Activated CD8-positive, alpha-beta memory T cell treated with anti-CD3 and anti-CD28 coated beads, Interleukin-2, amount 10 ng/mL, durations not matched to agents 7 days and 5 days (primary cell): ENCODE data around the gene PREP. TPM values are rescaled to one million over a fixed set of nuclear protein-coding genes. Genes with fewer than 3 reads are reported as not detected.

ENCODE experiments used
- ATAC-seq: fragments of 150-1000 bp; cut with Tn5 transposase; one replicate; pipeline ENCODE4 v1.10.0; 2021; ENCODE audit warnings: moderate library complexity
- CTCF ChIA-PET: fragments of 350-600 bp; sonication (Branson Sonifier 250); formaldehyde crosslinking; loops from one replicate; lab custom pipeline; 2021; ENCODE audit warnings: antibody characterized with exemption; lab: Charles Lee
- DNase-seq: peaks from one replicate; pipeline ENCODE4 v3.0.0-alpha.2; 2020
- H3K27ac Mint-ChIP-seq: one replicate; pipeline ENCODE4 v1.8.0; 2021; ENCODE audit warnings: mild to moderate bottlenecking, mixed read lengths
- H3K27me3 Mint-ChIP-seq: one replicate; pipeline ENCODE4 v1.8.0; 2021; ENCODE audit warnings: mixed read lengths
- H3K36me3 Mint-ChIP-seq: one replicate; pipeline ENCODE4 v1.8.0; 2021; ENCODE audit warnings: mild to moderate bottlenecking, mixed read lengths
- H3K4me1 Mint-ChIP-seq: one replicate; pipeline ENCODE4 v1.8.0; 2021; ENCODE audit warnings: mixed read lengths
- H3K4me3 Mint-ChIP-seq: one replicate; pipeline ENCODE4 v1.8.0; 2021; ENCODE audit warnings: mild to moderate bottlenecking, moderate library complexity, mixed read lengths
- H3K9me3 Mint-ChIP-seq: one replicate; pipeline ENCODE4 v1.8.0; 2022; ENCODE audit warnings: low read depth, mixed read lengths
- total RNA-seq, 2 experiments: library from RNA; stranded (reverse); gene quantifications; one replicate each; pipeline ENCODE4 v1.2.3, GENCODE V29; 2021

PREP gene
- 10 to 100 TPM; 44.1 to 52.9 TPM for total RNA-seq

DNA sequence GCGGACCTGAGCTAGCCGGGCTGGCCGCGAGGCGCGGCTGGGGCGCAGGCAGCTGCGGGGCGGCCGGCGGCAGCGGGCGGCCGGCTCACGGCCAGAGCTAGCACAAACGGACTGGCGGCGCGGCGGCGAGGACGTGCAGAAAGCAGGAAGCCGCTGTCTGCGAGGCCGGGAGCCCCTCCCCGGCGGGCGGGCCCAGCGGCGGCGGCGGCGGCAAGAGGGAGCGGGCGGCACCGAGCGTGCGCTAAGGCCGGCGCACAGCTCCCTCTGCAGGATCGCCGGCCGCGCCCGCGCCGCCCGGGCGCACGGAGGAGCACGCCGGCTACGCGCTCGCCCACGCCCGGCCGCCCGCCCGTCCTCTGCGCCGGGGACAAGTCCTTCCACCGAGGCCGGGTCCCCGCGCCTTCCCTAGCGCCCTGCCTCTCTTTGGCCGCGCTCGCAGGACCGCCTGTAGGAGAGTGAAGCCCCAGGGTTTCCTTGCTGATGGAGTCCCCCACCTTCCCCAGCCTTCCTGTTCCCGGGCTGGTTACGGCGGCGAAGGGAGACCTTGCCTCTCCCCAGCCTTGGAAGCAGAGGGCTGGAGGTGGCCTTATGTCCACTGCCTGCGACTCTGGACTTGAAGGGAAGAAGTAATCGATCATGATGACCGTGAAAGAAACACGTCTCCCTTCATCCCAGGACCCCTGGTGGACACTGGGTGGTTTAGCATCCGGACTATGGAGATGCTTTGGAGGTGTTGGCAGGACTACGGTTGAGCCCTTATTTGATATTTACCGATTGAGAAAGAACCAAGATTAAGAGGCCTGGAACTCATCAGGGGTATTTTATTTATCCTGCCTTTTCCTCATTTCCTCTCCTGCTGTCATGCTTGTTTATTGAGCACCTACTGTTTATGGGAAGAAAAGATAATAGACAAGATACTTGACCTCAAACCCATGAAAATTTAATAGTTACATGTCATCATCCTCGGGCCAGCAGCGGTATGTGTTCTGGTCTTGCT is at the start of gene PREP:
Gene PREP (minus strand): TSS at position 144 of the 997 bp plus-strand sequence. CDS start 191 bp downstream, outside the sequence.
- Mint-ChIP-seq H3K4me3 (peak within 1 kb of the TSS; percentile 86), H3K27ac (peak within 1 kb of the TSS; percentile 79)

DNA sequence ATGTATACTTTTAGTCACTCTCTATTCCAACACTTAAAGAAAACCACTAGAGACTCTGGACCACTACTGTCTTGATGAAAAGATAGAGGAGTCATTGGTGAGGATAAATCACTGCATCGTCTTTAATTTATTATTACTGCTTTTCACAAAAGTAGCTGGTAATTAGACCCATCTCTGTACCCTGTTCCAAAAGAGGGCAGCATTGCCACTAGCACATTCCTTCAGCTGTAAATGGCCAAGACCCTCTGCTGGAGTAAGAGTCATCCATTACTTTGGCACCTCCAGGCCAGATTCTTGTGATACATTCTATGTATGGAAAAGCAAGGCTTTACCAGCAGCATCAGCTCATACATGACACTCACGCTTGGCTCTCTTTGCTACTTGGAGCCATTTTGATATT is 49.5 kb upstream of the PREP start:
- peaks cover 2% of the 10 kb centered on the region for H3K9me3 Mint-ChIP-seq
- H3K27me3 Mint-ChIP-seq = no peaks in the 10 kb centered on the region
- no peak overlapping the region for H3K4me3 Mint-ChIP-seq
- CTCF ChIA-PET = interaction anchor here (0.8 to 1.7 kb wide), 3 partner anchors 21 to 771 kb away, joined by 3 to 7 read pairs (median 3); no protein-coding TSS in a partner anchor
- ATAC-seq (no peak), DNase-seq (no peak)
- peak overlapping the region; percentile 96 for H3K27ac Mint-ChIP-seq
- H3K4me1 Mint-ChIP-seq = peaks cover 40% of the 10 kb centered on the region
- peaks cover 28% of the 10 kb centered on the region for H3K36me3 Mint-ChIP-seq

More for the DNA sequence above, at the start of gene PREP:
- DNase-seq = peak; percentile 89
- peaks cover 51% of the 10 kb centered on the region for H3K4me1 Mint-ChIP-seq
- no peaks in the 10 kb centered on the region for H3K9me3 Mint-ChIP-seq
- CTCF ChIA-PET = interaction anchor here (0.6 to 1.7 kb wide), 32 partner anchors 9 to 912 kb away, joined by 3 to 24 read pairs (median 3); no protein-coding TSS in a partner anchor
- H3K27me3 Mint-ChIP-seq = peaks cover 13% of the 10 kb centered on the region
- peak; percentile 95 for ATAC-seq
- no peaks in the 10 kb centered on the region for H3K36me3 Mint-ChIP-seq

DNA sequence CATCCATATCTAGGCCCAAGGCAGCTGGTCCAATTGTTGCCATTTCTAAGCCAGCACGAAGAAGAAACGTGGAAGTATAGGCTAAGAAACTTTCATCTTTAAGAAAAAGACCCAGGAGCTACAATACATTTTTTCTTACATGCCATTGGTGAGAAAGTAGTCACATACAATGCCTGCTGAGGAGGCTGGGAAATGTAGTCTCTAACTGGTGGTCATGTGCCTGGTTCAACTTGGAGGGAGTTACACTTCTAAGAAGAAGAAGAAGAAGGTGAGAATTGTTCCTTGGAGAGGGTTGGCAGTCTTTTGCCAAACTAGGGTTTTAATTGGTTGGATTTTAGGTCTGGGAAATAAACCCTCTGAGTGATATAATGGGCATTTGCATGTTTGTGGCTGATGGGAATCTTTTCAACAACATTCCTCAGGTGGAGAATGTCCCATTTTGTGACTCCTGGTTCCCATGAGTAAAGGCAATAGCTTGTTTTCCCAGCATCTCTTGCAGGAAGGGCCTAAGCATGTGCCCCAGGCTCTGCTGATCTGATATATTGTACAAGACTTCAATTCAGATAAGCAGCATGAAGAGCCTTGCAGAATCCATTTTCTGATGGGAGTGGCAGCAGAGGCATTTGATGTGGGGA is 47.0 kb upstream of the PREP start:
- Mint-ChIP-seq H3K4me3 (no peak overlapping the region), H3K27ac (no peak overlapping the region), H3K27me3 (no peaks in the 10 kb centered on the region), H3K9me3 (peaks cover 2% of the 10 kb centered on the region), H3K4me1 (peaks cover 24% of the 10 kb centered on the region), H3K36me3 (peaks cover 15% of the 10 kb centered on the region)
- ATAC-seq (no peak), DNase-seq (no peak)
- CTCF ChIA-PET = interaction anchor here (1.5 kb wide), 1 partner anchor 18 kb away, joined by 4 read pairs; no protein-coding TSS in a partner anchor

DNA sequence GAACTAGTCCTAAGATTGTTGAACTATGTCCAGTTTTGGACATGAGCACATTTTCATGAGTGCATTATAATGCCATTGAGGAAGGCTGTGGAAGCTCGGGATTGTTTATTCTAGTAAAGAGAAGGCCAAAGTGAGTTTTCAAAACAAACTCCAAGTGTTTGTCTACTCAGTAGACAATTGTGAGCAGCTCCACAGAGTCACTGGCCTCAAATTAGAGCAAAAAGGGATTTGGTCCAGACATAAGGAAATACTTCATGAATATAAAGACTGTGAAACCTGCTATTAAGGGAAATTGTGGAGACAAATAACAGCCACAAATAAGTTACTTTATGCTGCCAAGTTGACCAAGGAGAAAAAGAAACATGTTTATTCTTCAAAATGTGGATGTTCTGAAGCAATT is 42.6 kb upstream of the PREP start:
- ATAC-seq = no peak
- no peaks in the 10 kb centered on the region for H3K4me1 Mint-ChIP-seq
- CTCF ChIA-PET = interaction anchor here (1.2 to 1.4 kb wide), 3 partner anchors 10 to 43 kb away, joined by 3 to 4 read pairs (median 3); partner anchors contain the start of gene PREP

DNA sequence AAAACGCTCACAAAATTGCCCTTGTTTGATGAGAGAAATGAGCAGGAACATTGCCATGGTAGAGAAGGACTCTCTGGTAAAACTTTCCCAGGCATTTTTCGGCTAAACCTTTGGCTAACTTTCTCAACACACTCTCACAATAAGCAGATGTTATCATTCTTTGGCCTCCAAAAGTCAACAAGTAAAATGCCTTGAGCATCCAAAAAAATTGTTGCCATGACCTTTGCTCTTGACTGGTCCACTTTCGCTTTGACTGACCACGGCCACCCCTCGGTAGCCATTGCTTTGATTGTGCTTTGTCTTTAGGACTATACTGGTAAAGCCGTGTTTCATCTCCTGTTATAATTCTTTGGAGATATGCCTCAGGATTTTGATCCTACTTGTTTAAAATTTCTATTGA is 41.1 kb upstream of the PREP start:
- peaks cover 7% of the 10 kb centered on the region for H3K36me3 Mint-ChIP-seq
- peaks cover 5% of the 10 kb centered on the region for H3K9me3 Mint-ChIP-seq
- H3K27ac Mint-ChIP-seq = no peak overlapping the region
- DNase-seq = no peak
- ATAC-seq = no peak
- CTCF ChIA-PET = no interaction called here
- H3K27me3 Mint-ChIP-seq = no peaks in the 10 kb centered on the region
- H3K4me3 Mint-ChIP-seq = no peak overlapping the region
- no peaks in the 10 kb centered on the region for H3K4me1 Mint-ChIP-seq

More for the DNA sequence above, 42.6 kb upstream of the PREP start:
- DNase-seq = no peak
- H3K9me3 Mint-ChIP-seq = peaks cover 8% of the 10 kb centered on the region
- no peaks in the 10 kb centered on the region for H3K27me3 Mint-ChIP-seq
- H3K4me3 Mint-ChIP-seq = no peak overlapping the region
- H3K36me3 Mint-ChIP-seq = peaks cover 10% of the 10 kb centered on the region
- H3K27ac Mint-ChIP-seq = no peak overlapping the region

DNA sequence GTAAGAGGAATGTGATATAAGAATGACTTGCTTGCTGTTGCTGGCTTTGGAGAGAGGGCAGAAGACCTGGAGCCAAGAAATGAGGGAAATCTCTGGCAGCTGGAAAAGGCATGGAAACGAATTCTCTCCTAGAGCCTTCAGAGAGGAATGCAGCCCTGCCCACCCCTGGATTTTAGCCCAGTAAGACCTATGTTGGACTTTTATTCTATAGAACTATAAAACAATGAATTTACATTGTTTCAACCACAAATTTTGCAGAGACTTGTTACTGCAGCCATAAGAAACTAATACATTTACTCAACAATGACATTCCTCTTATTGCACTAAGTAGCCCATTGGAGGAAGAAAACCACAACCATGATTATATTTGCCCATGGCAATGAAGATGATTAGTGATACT is 39.5 kb upstream of the PREP start:
- H3K36me3 Mint-ChIP-seq = peaks cover 9% of the 10 kb centered on the region
- peaks cover 5% of the 10 kb centered on the region for H3K9me3 Mint-ChIP-seq
- no peaks in the 10 kb centered on the region for H3K4me1 Mint-ChIP-seq
- H3K27me3 Mint-ChIP-seq = no peaks in the 10 kb centered on the region
- no peak overlapping the region for H3K4me3 Mint-ChIP-seq
- H3K27ac Mint-ChIP-seq = no peak overlapping the region
- ATAC-seq = no peak
- CTCF ChIA-PET = interaction anchor here (0.9 to 1.6 kb wide), 3 partner anchors 9 to 12 kb away, joined by 3 to 4 read pairs (median 3); no protein-coding TSS in a partner anchor
- DNase-seq = no peak

DNA sequence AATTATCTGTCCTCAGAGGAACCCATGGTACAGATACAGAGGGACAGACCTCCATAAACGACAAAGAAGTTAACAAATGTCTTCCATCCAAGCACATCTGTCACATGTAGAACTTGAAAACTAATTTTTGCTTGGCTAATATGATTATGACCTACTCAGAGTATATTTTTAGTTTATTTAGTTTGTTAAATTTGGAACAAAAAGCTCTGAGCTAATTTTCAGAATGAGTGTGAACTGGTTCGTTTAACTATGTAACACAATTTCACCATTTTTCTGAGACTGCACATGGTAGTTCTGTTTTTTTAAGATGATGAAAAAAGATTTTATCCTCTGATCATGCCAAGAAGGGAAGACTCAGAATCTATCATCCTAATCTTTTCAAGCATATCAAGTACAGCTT is 34.4 kb upstream of the PREP start:
- Mint-ChIP-seq H3K4me1 (peaks cover 6% of the 10 kb centered on the region), H3K4me3 (no peak overlapping the region), H3K36me3 (peaks cover 11% of the 10 kb centered on the region), H3K27me3 (no peaks in the 10 kb centered on the region), H3K9me3 (no peaks in the 10 kb centered on the region), H3K27ac (no peak overlapping the region)
- no peak for ATAC-seq
- no peak for DNase-seq
- CTCF ChIA-PET = no interaction called here

DNA sequence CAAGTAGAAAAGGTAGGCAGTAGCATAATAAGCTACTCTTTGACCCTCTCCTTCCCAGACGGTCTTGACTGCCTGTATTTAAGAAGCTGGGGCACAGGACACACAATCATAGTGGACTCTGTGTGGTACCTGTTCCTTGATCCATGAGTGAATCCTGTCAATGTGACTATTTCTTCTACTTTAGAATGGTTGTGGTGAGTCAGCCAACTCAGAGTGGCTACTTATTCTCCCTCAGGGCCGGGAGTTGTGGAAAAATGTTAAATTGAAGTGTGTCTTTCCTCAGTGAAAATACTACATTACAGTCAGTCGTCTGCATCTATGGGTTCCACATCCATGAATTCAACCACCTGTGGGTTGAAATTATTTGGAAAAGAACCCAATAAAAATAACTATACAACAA is 30.8 kb upstream of the PREP start:
- peaks cover 13% of the 10 kb centered on the region for H3K4me1 Mint-ChIP-seq
- H3K27ac Mint-ChIP-seq = no peak overlapping the region
- no peaks in the 10 kb centered on the region for H3K27me3 Mint-ChIP-seq
- peaks cover 11% of the 10 kb centered on the region for H3K36me3 Mint-ChIP-seq
- DNase-seq = no peak
- CTCF ChIA-PET = interaction anchor here (1.1 to 3.3 kb wide), 3 partner anchors 51 to 790 kb away, joined by 3 to 24 read pairs (median 3); partner anchors contain the start of gene PRDM1
- H3K4me3 Mint-ChIP-seq = no peak overlapping the region
- no peaks in the 10 kb centered on the region for H3K9me3 Mint-ChIP-seq
- no peak for ATAC-seq

DNA sequence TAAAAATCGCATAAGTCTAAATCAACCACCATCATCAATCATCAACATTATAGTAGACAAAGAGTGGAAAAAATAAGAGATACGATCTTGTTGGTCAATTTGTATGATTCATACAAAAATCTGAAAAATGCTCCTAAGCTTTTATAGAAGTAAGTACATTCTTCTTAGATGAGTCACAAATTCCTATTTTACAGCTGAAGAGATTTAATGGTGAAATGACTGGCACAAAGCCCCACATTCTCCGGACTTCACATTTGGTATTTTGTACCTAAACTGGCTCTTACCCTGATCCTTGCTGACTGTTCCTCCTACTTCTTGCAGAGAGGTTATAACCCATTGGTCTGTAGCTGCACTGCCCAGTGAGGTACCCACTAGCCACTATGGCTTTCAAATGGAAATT is 29.9 kb upstream of the PREP start:
- Mint-ChIP-seq H3K27me3 (no peaks in the 10 kb centered on the region), H3K36me3 (peaks cover 7% of the 10 kb centered on the region), H3K9me3 (no peaks in the 10 kb centered on the region), H3K27ac (no peak overlapping the region), H3K4me3 (no peak overlapping the region), H3K4me1 (peaks cover 13% of the 10 kb centered on the region)
- no peak for ATAC-seq
- CTCF ChIA-PET = interaction anchor here (1.1 to 3.3 kb wide), 11 partner anchors 9 to 791 kb away, joined by 3 to 24 read pairs (median 5); partner anchors contain the start of gene PRDM1
- DNase-seq = no peak

DNA sequence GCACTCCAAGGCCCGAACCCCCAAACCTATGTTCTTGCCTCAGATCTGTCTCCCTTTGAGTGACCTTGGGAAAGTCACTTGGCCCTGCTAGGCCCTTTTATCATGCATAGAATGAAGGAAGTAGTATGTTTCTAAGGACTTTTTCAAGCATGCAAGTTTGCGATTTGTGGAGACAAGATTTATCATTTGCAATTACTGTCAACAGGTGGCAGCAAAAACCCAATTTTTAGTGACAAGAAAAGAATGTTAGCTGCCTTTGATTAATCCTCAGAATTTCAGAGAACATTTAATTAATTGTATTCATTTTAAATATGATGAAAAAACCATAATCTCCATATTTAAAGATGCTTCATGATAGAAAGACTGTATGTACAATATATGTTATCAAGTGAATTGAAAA is 28.3 kb upstream of the PREP start:
- H3K4me3 Mint-ChIP-seq = no peak overlapping the region
- H3K4me1 Mint-ChIP-seq = peaks cover 13% of the 10 kb centered on the region
- CTCF ChIA-PET = interaction anchor here (0.7 to 3.3 kb wide), 35 partner anchors 8 to 1011 kb away, joined by 3 to 24 read pairs (median 4); partner anchors contain the start of genes PRDM1 and PREP
- peak; percentile 45 for ATAC-seq
- no peak for DNase-seq
- peaks cover 8% of the 10 kb centered on the region for H3K36me3 Mint-ChIP-seq
- no peak overlapping the region for H3K27ac Mint-ChIP-seq
- H3K9me3 Mint-ChIP-seq = no peaks in the 10 kb centered on the region
- no peaks in the 10 kb centered on the region for H3K27me3 Mint-ChIP-seq

DNA sequence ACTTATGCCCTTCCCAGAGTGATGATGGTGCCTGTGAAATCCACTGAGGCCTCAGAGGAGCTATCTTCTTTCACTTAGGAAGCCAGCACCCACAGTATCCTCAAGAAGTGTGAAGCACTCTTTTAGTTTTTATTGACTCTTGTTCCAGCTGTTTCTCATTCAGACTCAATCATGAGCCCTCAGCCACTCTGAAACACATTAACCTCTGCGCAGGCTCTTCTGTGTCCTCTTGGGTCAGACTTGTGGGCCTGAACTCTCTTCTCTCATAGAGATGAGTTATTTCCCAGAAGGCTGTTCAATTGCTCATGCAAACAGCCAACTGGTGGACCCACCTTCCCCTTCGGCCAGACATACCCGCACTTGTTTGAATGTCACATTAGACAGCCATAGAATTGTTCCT is 27.8 kb upstream of the PREP start:
- no peak overlapping the region for H3K4me3 Mint-ChIP-seq
- no peaks in the 10 kb centered on the region for H3K27me3 Mint-ChIP-seq
- DNase-seq (no peak), ATAC-seq (no peak)
- no peak overlapping the region for H3K27ac Mint-ChIP-seq
- H3K36me3 Mint-ChIP-seq = peaks cover 4% of the 10 kb centered on the region
- no peaks in the 10 kb centered on the region for H3K9me3 Mint-ChIP-seq
- CTCF ChIA-PET = interaction anchor here (0.7 to 3.3 kb wide), 18 partner anchors 12 to 1012 kb away, joined by 3 to 24 read pairs (median 4); partner anchors contain the start of gene PREP
- peaks cover 13% of the 10 kb centered on the region for H3K4me1 Mint-ChIP-seq

DNA sequence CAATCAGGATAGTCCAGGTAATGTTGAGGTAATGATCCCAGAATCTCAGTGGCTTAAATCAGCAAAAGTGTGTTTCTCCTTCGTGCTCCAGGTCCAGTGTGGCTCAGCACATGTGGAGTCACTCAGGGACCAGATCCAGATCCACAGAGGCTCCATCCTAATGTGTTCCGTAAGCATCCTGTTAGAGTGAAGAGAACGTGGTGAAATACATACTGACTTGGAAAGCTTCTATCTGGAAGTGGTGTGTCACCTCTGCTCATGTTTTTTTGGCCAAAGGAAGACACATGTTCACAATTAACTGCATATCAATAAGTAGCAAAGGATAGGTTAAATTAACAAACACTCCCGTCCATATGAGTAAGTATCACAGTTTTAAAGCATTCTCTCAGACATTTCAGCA is 26.8 kb upstream of the PREP start:
- CTCF ChIA-PET = interaction anchor here (1.0 to 2.7 kb wide), 6 partner anchors 13 to 342 kb away, joined by 3 to 7 read pairs (median 5); partner anchors contain the start of gene PREP
- Mint-ChIP-seq H3K9me3 (no peaks in the 10 kb centered on the region), H3K36me3 (peaks cover 4% of the 10 kb centered on the region), H3K27me3 (no peaks in the 10 kb centered on the region), H3K4me3 (no peak overlapping the region), H3K4me1 (peaks cover 11% of the 10 kb centered on the region), H3K27ac (no peak overlapping the region)
- no peak for DNase-seq
- ATAC-seq = no peak
